Astrocyte (in vitro differentiated cells and primary cell): ENCODE data around the gene PPP1R2. TPM values are rescaled to one million over a fixed set of nuclear protein-coding genes. Genes with fewer than 3 reads are reported as not detected.

Experiments used
- DNase-seq: peaks from one replicate; pipeline ENCODE4 v3.0.0-alpha.2; 2010; ENCODE audit warnings: low read depth
- FAIRE-seq: peaks from 2 replicates; lab custom pipeline; 2011; peaks lifted over from hg19 to GRCh38; lab: Jason Lieb, UNC
- H2AFZ ChIP-seq: 2 replicates; pipeline ENCODE4 v1.6.0; 2012; ENCODE audit warnings: low read depth, low read length, inconsistent platforms
- H3K27ac ChIP-seq: 2 replicates; pipeline ENCODE4 v1.5.1; 2011; ENCODE audit warnings: low read depth, low read length, inconsistent platforms
- H3K27me3 ChIP-seq: 2 replicates; pipeline ENCODE4 v1.6.0; 2011; ENCODE audit warnings: low read length, inconsistent platforms; ENCODE audit not compliant: insufficient read depth
- H3K36me3 ChIP-seq: 2 replicates; pipeline ENCODE4 v1.5.1; 2011; ENCODE audit warnings: low read length, inconsistent platforms; ENCODE audit not compliant: insufficient read depth
- H3K4me1 ChIP-seq: 2 replicates; pipeline ENCODE4 v1.5.1; 2011; ENCODE audit warnings: low read length, inconsistent platforms; ENCODE audit not compliant: insufficient read depth
- H3K4me2 ChIP-seq: 2 replicates; pipeline ENCODE4 v1.6.0; 2012; ENCODE audit warnings: low read length, inconsistent platforms
- H3K4me3 ChIP-seq: 2 replicates; pipeline ENCODE4 v1.5.1; 2011; ENCODE audit warnings: low read depth, mild to moderate bottlenecking, low read length, inconsistent platforms; ENCODE audit not compliant: insufficient read depth
- H3K79me2 ChIP-seq: 2 replicates; pipeline ENCODE4 v1.6.0; 2012; ENCODE audit warnings: mild to moderate bottlenecking, low read length, inconsistent platforms; ENCODE audit not compliant: insufficient read depth
- H3K9ac ChIP-seq: 2 replicates; pipeline ENCODE4 v1.6.0; 2012; ENCODE audit warnings: mild to moderate bottlenecking, low read length, inconsistent platforms
- H3K9me3 ChIP-seq: 2 replicates; pipeline ENCODE4 v1.5.1; 2012; ENCODE audit warnings: low read depth, mild to moderate bottlenecking, low read length, inconsistent platforms; ENCODE audit not compliant: insufficient read depth
- H4K20me1 ChIP-seq: 2 replicates; pipeline ENCODE4 v1.6.0; 2012; ENCODE audit warnings: low read length, inconsistent platforms; ENCODE audit not compliant: insufficient read depth
- H3K27ac Mint-ChIP-seq: one replicate; pipeline ENCODE4 v1.8.0; 2021; ENCODE audit warnings: mild to moderate bottlenecking, mixed read lengths; ENCODE audit not compliant: unreplicated experiment
- H3K27me3 Mint-ChIP-seq: one replicate; pipeline ENCODE4 v1.8.0; 2021; ENCODE audit warnings: low read depth, mixed read lengths; ENCODE audit not compliant: unreplicated experiment
- H3K36me3 Mint-ChIP-seq: one replicate; pipeline ENCODE4 v1.8.0; 2021; ENCODE audit warnings: low read depth, mixed read lengths; ENCODE audit not compliant: unreplicated experiment
- H3K4me1 Mint-ChIP-seq: one replicate; pipeline ENCODE4 v1.8.0; 2021; ENCODE audit warnings: low read depth, mixed read lengths; ENCODE audit not compliant: unreplicated experiment
- H3K4me3 Mint-ChIP-seq: one replicate; pipeline ENCODE4 v1.8.0; 2021; ENCODE audit warnings: mild to moderate bottlenecking, moderate library complexity, mixed read lengths; ENCODE audit not compliant: unreplicated experiment
- H3K9me3 Mint-ChIP-seq: one replicate; pipeline ENCODE4 v1.8.0; 2021; ENCODE audit warnings: mild to moderate bottlenecking, mixed read lengths; ENCODE audit not compliant: unreplicated experiment
- CTCF ChIP-seq: IDR thresholded peaks from 2 replicates; pipeline ENCODE4 v1.5.1; 2011; ENCODE audit warnings: low read depth, mild to moderate bottlenecking, inconsistent platforms, low read length, moderate library complexity; ENCODE audit not compliant: insufficient read depth
- EZH2 ChIP-seq: IDR thresholded peaks from 2 replicates; pipeline ENCODE4 v1.6.1; 2012; ENCODE audit warnings: mild to moderate bottlenecking, low read length, inconsistent platforms; ENCODE audit not compliant: insufficient read depth
- total RNA-seq: library from RNA; stranded (reverse); gene quantifications from 2 replicates; pipeline ENCODE4 v1.2.1, GENCODE V29; 2021

Gene PPP1R2
- total RNA-seq, 1 donor from 2014 or later, result 34.5 TPM

GRCh38 chr3:195570344-195570743, 27.2 kb upstream of the PPP1R2 start:
- Histone ChIP-seq H3K79me2 (no peaks in the 10 kb centered on the region), H3K36me3 (no peaks in the 10 kb centered on the region), H4K20me1 (no peaks in the 10 kb centered on the region), H3K27ac (no peak overlapping the region), H3K9me3 (no peaks in the 10 kb centered on the region), H3K27me3 (peaks cover 5% of the 10 kb centered on the region), H3K4me3 (no peak overlapping the region), H3K4me1 (no peaks in the 10 kb centered on the region), H3K4me2 (no peak overlapping the region), H2AFZ (no peak overlapping the region), H3K9ac (no peak overlapping the region)
- H3K27ac Mint-ChIP-seq, result no peak overlapping the region
- TF ChIP-seq EZH2, result no peak
- TF ChIP-seq CTCF, result no peak
- peaks cover 9% of the 10 kb centered on the region for H3K27me3 Mint-ChIP-seq
- H3K4me1 Mint-ChIP-seq, result no peaks in the 10 kb centered on the region
- FAIRE-seq, result no peak
- no peaks in the 10 kb centered on the region for H3K36me3 Mint-ChIP-seq
- no peak for DNase-seq
- no peak overlapping the region for H3K4me3 Mint-ChIP-seq
- H3K9me3 Mint-ChIP-seq, result peaks cover 3% of the 10 kb centered on the region

GRCh38 chr3:195568630-195569029, 25.5 kb upstream of the PPP1R2 start:
- FAIRE-seq, result no peak

More at GRCh38 chr3:195568630-195569029, 25.5 kb upstream of the PPP1R2 start:
- Histone ChIP-seq H3K27ac (no peak overlapping the region), H3K9me3 (no peaks in the 10 kb centered on the region), H3K9ac (no peak overlapping the region), H2AFZ (no peak overlapping the region), H3K4me3 (no peak overlapping the region), H3K79me2 (no peaks in the 10 kb centered on the region), H3K36me3 (no peaks in the 10 kb centered on the region), H4K20me1 (no peaks in the 10 kb centered on the region), H3K4me1 (no peaks in the 10 kb centered on the region), H3K27me3 (peaks cover 3% of the 10 kb centered on the region), H3K4me2 (no peak overlapping the region)
- no peaks in the 10 kb centered on the region for H3K36me3 Mint-ChIP-seq
- no peak overlapping the region for H3K4me3 Mint-ChIP-seq
- no peaks in the 10 kb centered on the region for H3K4me1 Mint-ChIP-seq
- no peak overlapping the region for H3K27ac Mint-ChIP-seq
- no peak for TF ChIP-seq EZH2
- no peak for TF ChIP-seq CTCF
- H3K27me3 Mint-ChIP-seq, result peaks cover 9% of the 10 kb centered on the region
- H3K9me3 Mint-ChIP-seq, result peaks cover 3% of the 10 kb centered on the region
- DNase-seq, result no peak
